GM21619 (cell line): ENCODE data around the gene BNC1.

Experiments
- ATAC-seq: cut with Tn5 transposase; IDR thresholded peaks from one replicate; pipeline ENCODE4 v1.9.1; 2021; ENCODE audit not compliant: unreplicated experiment

Gene BNC1

GRCh38 chr15:83284559-83285283, at the start of gene BNC1:
TSS of gene BNC1 (minus strand) at chr15:83284664. CDS start at chr15:83284628, 36 bp downstream.
- no peak for ATAC-seq

DNA sequence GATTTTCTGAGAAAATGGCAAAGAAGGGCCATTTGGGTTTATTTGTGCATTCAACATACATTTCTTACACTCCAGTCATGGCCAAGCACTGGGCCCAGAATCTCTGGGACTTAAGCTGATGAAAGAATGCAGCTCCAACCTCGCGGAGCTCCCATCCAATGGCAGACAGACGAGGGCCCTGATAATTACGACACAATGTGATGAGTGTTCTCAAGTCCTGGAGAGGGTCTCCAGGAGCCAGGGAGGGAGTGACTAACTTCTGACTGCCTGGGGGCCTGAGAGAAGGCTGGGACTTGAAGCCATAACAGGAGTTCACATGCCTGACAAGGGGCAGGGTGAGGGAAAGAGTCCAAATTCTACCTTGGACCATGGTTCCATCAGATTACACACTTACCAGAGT, 42.6 kb upstream of the BNC1 start:
- ATAC-seq = no peak

DNA sequence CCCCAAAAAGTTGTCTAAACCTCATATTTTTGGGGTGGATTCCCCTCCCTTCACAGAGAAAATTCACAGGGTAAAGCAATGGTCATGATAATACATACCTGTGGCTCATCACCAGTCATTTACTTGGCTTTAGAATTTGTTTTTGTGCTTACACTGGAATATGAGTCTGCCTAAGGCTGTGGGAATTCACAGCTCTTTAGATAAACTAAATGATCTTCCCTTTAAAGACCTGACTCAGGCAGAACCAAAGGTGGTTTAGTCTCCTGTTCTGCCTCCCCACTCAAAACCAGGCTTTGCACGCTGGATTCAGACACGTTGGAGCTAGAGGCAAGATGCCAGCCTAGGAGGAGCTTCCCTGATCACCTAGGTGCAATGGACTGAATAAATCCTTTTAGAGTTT, 40.3 kb upstream of the BNC1 start:
- ATAC-seq = no peak

- ATAC-seq = no peak
These were observed 38.8 kb upstream of the BNC1 start for GRCh38 chr15:83323296-83323711.

DNA sequence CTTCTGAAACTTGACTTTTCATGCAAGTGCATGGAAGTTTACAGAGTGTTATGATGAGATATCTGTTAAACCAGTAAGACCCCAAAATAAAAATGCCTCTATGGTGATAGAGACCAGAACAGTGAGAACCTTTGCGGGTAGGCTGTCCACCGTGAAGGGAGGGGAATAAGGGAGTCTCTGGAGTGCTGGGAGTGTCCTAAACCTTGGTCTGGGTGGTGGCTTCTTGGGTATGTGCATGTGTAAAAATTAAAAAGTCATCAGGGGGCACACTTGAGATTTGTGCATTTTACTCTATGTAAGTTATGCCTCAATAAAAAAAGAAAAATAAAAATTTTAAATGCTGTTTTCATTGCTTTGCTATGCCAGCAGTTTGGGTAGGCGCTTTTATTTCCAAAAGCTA, 38.2 kb upstream of the BNC1 start:
- no peak for ATAC-seq

DNA sequence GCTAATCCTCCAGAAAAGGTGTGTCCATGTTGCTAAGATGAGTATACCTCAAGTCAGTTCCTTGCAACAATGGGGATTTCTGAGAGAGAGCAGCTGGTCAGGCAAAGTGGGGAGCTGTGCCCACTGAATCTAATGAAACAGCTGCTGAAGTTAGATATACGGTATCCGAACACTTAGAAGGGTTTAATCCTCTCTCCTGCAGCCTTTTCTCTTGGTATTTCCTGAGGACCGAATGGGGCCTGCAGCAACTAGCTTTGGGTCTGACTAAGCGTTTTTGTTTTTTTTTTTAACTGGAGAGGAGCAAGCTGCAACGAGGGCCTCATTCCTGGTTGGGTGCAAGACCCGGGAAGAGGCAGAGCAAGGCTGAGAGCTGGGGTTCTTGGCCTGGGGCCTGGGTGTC, 37.6 kb upstream of the BNC1 start:
- no peak for ATAC-seq

GRCh38 chr15:83320844-83321243, 36.4 kb upstream of the BNC1 start:
- no peak for ATAC-seq

DNA sequence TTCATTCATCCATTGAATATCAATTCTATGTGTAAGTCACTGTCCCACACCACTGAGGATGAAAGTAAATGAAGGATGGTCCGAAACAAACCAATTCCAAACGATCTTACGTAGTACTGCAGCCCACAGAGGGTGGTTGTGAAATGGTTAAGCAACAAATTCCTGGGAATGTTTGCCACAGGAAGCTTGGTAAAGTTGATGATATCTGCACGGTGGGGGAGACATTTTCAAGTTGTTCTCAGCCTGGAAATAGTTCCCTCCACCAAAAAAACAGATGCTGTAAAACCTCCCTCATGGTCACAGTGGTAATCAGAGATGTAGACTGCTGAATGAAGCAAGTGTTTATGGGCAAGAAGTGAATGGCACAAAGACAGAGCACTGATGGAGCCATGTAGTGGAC, 35.9 kb upstream of the BNC1 start:
- ATAC-seq = no peak

DNA sequence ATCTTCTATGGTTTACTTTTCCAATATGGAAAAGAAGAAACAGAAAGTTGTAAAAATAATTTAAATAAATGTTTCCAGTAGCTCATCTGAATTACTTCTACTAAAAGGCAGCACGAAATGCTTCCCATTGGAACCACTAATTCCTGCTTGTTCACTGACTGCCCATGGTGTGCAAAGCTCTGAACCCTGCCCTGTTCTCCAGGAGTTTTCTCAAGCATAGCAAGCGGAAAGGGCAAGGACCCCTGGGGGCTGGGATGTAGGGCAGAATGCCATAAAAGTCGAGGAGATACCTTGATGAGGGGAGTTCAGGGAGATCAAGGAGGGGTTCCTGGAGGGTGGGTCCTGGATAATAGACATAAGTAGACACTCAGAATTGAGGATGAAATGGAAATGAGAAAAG, 35.3 kb upstream of the BNC1 start:
- no peak for ATAC-seq

DNA sequence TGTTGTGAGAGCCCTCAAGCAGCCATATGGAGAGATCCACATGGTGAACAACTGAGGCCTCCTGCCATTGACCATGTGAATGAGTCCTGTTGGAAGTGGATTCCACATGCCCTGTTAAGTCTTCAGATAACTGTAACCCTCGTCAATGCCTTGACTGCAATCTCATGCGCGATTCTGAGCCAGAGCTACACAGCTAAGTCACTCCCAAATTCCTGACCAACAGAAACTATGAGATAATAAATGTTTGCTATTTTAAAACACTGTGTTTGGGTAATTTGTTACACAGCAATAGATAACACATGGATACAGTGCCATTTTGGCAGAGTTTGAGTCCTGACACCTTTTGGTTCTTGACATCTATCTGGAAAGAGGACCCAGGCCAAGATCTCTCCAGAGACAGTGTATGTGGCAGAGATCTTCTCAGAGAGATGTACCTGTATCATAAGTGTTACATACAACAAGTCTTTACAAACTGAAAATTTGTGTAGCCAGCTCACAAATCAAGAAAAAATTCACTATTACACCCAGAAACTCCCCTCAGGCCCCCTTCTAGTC, 34.5 kb upstream of the BNC1 start:
- no peak for ATAC-seq

GRCh38 chr15:83318036-83318435, 33.6 kb upstream of the BNC1 start:
- no peak for ATAC-seq

DNA sequence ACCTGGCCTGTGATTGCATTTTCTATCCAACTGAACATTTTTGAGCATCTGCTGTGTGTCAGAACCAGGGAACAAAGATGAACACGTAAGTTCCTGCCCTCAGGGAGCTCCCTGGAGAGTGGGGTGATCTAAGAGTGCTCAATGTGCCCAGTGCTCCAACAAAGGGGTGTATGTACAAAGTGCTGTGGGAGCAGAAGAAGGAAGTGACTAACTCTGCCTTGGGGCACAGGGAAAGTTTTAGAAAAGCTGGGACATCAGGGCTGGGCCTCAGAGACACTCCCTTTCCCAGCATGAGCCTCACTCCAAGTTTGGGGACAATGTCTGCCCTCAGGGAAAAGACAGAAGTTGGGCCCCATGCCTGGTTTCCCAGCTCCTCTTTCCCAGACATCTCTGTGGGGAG, 27.6 kb upstream of the BNC1 start:
- no peak for ATAC-seq

GRCh38 chr15:83310521-83311456, 26.3 kb upstream of the BNC1 start:
- no peak for ATAC-seq

GRCh38 chr15:83308671-83309070, 24.2 kb upstream of the BNC1 start:
- no peak for ATAC-seq

DNA sequence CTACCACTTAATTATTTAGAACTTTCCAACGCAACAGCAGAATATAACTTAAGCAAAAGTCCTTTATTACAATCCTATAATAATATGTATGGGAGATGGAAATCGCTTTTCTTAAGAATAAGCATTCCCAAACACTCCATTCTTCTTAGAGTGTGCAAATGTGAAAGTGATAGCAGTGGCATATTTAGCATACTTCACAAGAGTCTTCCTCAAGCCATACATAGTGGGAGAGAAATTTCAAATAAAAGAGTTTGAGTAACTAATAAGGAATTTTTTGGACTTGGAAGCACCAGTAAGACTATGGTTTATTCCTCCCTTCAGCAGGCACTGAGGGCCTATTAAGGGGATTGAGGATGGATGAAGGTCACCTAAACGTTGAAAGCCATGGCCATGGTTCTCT, 22.1 kb upstream of the BNC1 start:
- no peak for ATAC-seq

DNA sequence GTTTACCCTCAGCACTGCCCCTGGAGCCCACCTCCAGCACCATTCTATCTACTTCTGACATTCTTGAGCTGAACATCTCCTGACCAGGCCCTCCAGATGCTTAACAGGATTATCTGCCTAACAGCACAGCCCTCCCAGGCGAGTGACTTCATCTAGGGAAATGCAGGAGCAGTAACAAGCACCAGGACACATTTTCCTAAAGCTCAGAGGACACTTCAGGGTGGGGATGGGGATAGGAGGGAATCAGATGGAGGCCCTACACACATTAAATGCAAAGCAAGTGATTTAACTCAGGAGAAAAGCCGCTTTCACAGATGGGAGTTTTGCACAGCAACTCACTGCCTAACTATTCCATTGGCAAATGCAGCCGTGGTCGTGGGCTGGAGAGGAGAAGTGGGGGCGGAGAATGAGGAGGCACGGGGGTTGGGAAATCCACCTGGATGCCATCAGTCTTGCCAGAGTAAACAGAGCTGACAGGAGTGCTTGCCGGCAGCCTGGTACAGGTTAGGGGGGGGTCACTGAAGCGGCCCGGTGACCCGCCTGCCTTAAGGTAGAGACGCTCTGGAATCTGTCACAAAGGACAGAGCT, 21.3 kb upstream of the BNC1 start:
- ATAC-seq = no peak

DNA sequence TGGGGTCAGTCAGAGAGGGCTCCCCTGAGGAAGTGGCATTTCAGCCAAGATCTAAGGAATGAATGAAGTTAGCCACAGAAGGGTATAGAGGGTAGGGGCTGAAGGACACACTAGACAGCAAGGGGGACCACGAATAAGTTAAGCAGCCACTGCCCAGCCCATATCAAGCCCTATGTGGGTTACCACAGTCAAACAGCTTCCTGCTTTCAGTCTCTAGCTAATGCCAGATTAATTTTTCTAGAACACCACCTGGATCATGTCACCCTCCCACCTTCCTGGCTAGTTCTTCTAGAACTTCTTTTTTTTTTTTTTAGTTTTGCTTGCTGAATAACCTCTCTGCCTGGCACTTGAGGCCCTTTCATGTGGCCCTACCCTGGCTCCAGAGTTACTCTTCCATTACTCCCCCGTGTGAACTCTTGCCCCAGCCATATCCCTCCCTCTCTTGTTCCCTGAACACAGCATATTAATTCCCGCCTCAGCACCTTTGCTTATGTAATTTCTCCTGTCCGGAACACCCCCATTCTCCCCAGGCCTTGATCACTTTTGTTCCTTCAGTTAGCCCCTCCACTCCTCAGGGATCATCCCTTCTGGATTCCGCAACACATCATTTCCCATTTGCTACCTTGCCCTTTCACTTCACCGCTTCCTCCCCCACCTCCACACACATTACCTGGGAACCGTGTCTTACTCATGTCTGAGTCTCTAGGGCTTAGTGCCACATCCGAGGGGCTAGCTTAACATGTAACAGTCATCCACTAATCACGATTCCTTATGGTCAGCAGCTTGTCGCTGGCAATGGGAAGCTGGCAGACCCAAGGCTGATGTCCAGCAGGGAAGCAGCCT, 20.6 kb upstream of the BNC1 start:
- no peak for ATAC-seq

DNA sequence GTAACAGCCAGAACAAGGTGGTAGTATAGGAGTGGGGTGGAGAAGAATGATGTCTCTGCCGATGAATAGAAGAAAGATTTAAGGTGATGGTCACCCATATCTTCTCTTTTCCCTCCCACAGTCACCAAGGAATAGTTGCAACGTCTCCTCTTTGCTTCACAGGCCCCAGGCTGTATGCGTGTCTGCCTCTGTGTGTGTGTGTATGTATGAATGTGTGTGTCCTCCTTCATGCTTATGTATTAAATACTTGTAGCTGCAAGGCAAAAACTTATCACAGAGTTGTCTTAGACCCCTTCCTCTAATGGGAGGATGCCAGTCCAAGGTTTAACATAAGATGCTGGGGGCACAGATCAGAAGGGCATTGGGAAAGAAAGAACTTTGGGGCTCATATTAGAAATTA, 19.1 kb upstream of the BNC1 start:
- ATAC-seq = no peak

DNA sequence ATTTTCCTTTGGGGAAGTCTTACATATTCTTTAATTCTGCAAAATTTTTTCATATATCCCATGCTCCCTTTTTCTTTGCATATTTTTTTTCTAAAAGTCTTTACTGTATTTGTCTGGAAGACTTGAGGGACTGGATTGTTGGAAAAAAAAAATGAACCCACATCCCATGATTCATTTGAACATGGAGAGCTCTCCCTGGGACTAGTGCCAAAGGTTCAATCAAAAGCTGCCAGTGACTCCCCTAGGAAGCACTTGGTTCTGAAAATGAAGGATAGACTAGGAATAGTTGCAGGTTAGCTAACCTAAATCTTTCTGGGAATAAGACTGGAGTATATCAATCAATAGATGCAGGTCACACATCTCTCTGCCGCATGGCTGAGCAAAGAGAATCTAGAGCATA, 16.4 kb upstream of the BNC1 start:
- ATAC-seq = no peak

DNA sequence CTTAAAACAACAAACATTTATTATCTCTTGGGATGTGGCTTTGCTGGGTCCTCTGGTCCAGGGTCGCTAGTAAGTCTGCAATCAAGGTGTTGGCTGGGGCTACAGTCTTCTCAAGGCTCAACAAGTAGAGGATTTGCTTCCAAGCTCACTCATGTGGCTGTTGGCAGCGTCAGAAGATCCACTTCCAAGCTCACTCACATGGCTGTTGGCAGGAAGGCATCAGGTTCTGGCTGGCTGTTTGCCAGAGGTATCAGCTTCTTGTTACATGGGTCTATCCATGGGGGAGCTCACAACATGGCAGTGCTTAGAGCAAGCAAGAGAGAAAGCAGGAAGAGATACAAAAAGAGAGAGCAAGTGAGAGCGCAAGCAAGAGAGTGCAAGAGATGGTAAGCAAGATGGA, 15.0 kb upstream of the BNC1 start:
- no peak for ATAC-seq

GRCh38 chr15:83295417-83295816, 11.0 kb upstream of the BNC1 start:
- no peak for ATAC-seq
